GM21723 (cell line): ENCODE results near the gene FGD6.
"Not testable (repeated sequence)": the region's sequence is repeated elsewhere in the genome, so short reads cannot be mapped to it uniquely, and the experiment has no call there.

Experiments
- ATAC-seq: cut with Tn5 transposase; IDR thresholded peaks from one replicate; pipeline ENCODE4 v1.9.1; 2021; ENCODE audit warnings: mild to moderate bottlenecking, moderate library complexity; ENCODE audit not compliant: unreplicated experiment

The FGD6 gene

GRCh38 chr12:95235621-95236020 is 18.4 kb upstream of the FGD6 start:
- ATAC-seq = not testable (repeated sequence)

GRCh38 chr12:95234187-95234586 is 16.9 kb upstream of the FGD6 start:
- not testable (repeated sequence) for ATAC-seq

DNA sequence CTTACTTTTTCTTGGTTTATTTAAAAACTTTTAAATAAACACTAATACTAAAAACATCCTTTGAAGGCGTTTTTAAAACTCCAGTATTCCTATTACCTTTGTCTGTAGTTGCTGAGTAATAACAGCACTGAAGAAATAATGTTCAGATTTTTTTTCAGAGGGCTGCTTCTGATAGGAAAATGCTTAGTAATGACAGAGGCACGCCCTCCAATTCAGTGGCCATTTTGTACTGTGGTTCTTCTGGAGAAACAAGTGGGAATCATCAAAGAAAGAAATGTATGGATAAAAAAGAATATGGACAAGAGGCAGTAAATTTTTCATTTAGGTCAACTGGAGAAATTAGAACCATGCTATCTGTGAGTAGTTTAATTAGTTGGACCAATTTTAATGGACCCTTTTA is 13.9 kb upstream of the FGD6 start:
- ATAC-seq = no peak

GRCh38 chr12:95230313-95230712 is 13.0 kb upstream of the FGD6 start:
- no peak for ATAC-seq

- no peak for ATAC-seq
Measured at GRCh38 chr12:95229636-95230035, 12.4 kb upstream of the FGD6 start.

DNA sequence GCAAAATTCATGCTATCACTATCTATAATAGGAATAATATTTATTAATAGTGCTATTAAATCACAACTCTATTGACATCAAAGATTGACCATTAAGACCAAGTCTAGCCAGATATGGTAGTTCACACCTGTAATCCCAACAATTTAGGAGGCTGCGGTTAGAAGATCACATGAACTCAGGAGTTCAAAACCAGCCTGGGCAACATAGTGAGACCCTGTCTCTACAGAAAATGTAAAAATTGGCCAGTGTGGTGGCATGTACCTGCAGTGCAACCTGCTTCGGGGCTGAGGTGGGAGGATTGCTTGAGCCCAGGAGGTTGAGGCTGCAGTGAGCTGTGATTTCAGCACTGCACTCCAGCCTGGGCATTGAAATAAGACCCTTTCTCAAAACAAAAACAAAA is 11.3 kb upstream of the FGD6 start:
- no peak for ATAC-seq

- ATAC-seq = no peak
Measured at GRCh38 chr12:95227818-95228356, 10.6 kb upstream of the FGD6 start.

GRCh38 chr12:95225645-95226212 is 8.5 kb upstream of the FGD6 start:
- no peak for ATAC-seq

DNA sequence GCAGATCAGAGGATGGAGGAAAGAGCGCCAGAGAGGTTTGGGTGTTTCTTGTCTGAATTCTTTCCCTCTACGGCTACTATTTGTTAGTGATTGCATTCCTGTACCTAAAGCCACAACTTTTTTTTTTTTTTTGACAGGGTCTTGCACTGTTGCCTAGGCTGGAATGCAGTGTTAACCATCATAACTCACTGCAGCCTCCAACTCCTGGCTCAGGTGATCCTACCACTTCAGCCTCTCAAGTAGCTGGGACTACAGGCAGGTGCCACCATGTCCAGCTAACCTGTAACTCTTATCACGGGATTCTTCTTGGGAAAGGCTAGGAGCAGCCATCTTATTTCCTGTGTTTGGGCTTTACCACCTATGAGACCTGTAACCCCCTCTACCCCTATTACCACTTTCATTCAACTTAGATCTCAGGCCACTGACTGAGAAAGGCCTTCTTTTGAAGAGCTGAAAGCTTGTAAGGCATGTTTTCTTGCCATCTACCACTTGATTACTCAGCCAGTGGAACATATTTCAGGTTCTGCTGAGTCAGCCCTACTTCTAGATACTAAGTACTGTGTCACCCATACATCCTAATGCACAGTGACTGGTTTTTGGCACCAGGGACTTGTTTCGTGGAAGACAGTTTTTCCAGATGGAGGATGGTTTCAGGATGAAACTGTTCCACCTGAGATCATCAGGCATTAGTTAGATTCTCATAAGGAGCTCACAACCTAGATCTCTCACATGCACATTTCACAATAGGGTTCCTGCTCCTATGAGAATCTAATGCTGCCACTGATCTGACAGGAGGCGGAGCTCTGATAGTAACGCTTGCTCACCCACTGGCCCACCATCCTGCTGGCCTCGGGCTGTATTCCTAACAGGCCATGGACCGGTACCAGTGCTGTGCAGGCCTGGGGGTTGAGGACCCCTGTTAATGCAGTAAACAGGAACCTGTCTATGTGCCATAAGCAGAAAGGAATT is 7.2 kb upstream of the FGD6 start:
- no peak for ATAC-seq

- ATAC-seq = no peak
Measured at GRCh38 chr12:95220726-95221125, 3.5 kb upstream of the FGD6 start.

DNA sequence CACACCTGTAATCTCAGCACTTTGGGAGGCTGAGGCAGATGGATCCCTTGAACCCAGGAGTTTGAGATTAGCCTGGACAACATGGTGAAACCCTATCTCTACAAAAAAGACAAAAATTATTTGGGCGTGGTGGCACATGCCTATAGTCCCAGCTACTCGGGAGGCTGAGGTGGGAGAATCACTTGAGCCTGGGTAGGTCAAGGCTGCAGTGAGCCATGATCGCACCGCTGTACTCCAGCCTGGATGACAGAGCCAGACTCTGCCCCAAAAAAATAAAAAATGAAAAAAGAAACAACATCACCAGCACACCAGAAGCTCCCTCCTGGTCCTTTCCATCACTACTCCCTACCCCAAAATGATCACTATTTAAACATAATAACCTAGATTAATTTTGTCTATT is 2.9 kb upstream of the FGD6 start:
- no peak for ATAC-seq

DNA sequence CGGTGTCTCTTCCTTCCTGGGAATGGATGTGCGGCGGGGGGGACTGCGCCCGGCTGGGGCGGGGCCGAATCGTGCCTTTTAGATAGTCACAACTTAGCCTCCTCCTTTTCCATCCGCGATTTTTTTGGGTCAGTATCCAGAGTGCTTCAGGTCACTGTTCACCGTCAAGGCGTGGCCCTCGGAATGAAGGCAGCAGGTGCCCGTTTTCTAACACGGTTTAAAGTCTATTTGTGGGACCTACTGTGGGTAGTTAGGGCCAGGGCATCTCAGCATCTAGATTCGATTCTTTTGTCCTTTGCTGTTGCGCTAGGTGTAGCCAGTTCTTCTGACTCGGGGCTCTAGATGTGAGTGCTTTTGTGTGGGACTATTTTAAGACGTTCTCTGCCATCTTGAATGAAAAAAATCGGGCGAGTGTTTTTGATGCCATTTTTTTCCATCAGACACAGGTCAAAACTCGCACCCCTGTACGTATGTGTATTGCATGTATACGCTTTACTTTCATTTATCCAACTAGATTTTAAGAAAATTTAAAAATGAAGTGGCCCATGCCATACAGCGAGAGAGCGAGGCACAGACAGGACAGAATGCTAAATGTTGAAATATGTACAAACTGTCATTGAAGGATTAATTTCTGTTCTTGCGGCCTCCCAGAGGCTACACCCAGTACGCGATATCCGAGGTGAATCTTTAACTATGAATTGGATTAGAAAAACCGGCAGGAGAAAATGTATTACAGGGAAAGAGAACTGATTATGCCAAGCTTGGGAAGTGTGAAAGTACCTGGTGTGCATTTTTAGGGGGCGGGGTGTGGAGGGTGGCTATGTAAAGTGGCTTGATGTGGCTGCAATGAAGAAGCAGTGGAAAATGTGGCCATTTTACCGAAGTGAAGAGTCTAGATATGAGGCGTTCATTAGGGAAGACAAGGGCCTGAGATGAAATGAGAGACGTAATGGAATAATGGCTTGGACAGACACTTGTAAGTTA is 1.2 kb upstream of the FGD6 start:
- peak; percentile 18 for ATAC-seq

DNA sequence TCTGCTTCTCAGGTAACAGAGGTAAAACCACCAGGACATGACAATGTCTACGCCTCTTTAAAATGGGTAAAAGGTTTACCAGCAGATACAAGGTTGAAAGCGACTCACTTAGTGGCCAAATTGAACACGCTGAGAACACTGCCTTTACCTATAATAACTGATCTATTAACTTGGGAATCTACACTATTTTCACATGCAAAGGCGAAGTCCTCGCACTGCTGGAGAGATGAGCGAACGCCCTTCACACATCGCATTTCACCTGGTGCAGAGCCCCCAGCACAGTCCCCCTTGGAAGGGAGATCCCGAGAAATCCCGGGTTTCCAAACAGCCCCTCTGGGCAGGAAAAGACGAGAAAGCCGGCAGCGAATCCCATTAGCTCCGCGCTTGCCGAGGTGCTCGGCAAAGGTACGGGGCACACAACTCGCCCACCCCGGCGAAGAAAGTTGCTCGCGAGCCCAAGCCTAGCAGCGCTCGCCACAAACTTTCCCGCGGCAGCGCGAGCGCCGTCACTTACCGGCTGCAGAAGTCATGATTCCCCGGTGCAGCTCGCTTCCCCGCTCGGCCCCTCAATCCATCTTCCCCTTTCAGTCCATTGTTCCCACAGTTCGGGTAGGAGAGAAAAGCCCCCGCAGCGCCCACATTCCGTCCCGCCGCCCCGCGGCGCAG is 423 bp downstream of the FGD6 start:
- peak; percentile 25 for ATAC-seq

DNA sequence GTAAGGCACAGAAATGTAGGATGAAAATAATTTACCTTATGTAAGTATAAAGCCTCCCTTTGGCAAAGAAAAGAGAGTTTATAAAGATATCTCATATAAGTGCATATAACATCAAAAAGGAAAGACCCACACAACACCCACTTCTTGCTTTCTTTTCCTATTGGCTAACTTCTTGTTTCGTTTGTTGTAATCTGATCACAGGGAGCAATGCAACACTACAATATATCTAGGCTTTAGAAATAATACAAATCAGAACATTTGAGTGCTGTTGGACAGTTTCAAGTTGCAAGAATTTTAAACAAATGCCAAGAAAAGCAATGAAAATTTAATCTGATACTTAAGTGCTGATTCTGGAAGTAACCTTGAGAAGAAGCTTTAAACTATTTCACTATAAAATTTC is 1.3 kb downstream of the FGD6 start:
- no peak for ATAC-seq

GRCh38 chr12:95214466-95214865 is 2.8 kb downstream of the FGD6 start:
- no peak for ATAC-seq

GRCh38 chr12:95213928-95214327 is 3.3 kb downstream of the FGD6 start:
- ATAC-seq = no peak

- no peak for ATAC-seq
Measured at GRCh38 chr12:95213119-95213518, 4.1 kb downstream of the FGD6 start.

GRCh38 chr12:95212586-95212985 is 4.7 kb downstream of the FGD6 start:
- ATAC-seq = no peak

GRCh38 chr12:95208678-95209077 is 8.6 kb downstream of the FGD6 start:
- ATAC-seq = no peak

DNA sequence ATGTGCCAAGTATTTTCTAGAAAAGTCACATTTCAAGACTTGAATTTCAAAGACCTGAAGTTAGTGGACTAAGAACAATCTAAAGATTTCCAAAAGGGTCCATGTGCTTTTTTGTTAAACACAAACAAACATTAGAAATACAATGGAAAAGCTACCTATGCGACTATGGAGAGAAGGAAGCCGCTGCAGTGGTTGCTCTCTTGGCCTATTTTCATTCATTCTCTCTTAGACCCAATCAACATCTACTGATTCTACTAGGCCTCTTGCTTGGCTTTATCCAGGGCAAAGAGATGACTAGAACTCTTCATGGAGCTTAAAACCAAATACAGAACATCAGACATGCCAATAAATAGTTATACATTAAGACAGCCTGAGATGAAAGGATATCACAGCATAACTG is 9.9 kb downstream of the FGD6 start:
- no peak for ATAC-seq
